ENCODE measurements around the gene MAMLD1. TPM values are rescaled to one million over a fixed set of nuclear protein-coding genes. Genes with fewer than 3 reads are reported as not detected.

MAMLD1 gene
- total and polyA plus RNA-seq, 4 donors: 0.59 to 1.1 (median 0.76) TPM

DNA sequence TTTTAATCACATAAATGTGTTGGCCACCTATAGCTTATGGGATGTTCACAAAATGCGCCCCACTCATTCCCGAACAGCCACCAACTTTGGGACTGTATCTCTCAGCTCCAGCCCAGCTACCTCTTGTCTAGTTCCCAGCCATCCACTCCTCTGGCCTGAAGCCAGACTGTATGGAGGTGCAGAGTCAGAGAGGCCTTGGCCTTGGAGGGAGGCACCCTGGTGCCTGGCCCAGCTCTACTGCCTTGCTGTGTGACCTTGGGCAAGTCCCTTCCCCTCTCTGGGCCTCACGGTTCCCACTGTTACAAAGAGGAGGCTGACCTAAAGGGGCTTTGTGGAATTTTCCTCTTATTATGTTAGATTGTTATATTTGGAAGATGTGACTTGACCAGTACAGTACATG, 13.9 kb downstream of the MAMLD1 start:
- DNase-seq (ENCODE audit: low spot score): no peak
- H3K9ac ChIP-seq (ENCODE audit: low read depth in 1 of 2, low read length in 2 of 2): no peak overlapping the region
- H3K27ac ChIP-seq (ENCODE audit: low read depth in 1 of 2, low read length in 2 of 2): no peak overlapping the region
- TF ChIP-seq FOXA2 (IDR thresholded peaks at IDR 0.05) (no peak), EGR1 (IDR thresholded peaks at IDR 0.05; ENCODE audit: low read depth in 2 of 2) (no peak), TAF1 (conservative IDR thresholded peaks at IDR 0.05) (no peak), NR2F2 (IDR thresholded peaks at IDR 0.05) (no peak), GABPA (IDR thresholded peaks at IDR 0.05 in 1 of 2, conservative IDR thresholded peaks at IDR 0.05 in 1 of 2) (no peak), FOXA1 (IDR thresholded peaks at IDR 0.05) (no peak)
- TF ChIP-seq, protein P1, sequence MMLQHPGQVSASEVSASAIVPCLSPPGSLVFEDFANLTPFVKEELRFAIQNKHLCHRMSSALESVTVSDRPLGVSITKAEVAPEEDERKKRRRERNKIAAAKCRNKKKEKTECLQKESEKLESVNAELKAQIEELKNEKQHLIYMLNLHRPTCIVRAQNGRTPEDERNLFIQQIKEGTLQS (IDR thresholded peaks at IDR 0.05): no peak
- TF ChIP-seq, protein P2, sequence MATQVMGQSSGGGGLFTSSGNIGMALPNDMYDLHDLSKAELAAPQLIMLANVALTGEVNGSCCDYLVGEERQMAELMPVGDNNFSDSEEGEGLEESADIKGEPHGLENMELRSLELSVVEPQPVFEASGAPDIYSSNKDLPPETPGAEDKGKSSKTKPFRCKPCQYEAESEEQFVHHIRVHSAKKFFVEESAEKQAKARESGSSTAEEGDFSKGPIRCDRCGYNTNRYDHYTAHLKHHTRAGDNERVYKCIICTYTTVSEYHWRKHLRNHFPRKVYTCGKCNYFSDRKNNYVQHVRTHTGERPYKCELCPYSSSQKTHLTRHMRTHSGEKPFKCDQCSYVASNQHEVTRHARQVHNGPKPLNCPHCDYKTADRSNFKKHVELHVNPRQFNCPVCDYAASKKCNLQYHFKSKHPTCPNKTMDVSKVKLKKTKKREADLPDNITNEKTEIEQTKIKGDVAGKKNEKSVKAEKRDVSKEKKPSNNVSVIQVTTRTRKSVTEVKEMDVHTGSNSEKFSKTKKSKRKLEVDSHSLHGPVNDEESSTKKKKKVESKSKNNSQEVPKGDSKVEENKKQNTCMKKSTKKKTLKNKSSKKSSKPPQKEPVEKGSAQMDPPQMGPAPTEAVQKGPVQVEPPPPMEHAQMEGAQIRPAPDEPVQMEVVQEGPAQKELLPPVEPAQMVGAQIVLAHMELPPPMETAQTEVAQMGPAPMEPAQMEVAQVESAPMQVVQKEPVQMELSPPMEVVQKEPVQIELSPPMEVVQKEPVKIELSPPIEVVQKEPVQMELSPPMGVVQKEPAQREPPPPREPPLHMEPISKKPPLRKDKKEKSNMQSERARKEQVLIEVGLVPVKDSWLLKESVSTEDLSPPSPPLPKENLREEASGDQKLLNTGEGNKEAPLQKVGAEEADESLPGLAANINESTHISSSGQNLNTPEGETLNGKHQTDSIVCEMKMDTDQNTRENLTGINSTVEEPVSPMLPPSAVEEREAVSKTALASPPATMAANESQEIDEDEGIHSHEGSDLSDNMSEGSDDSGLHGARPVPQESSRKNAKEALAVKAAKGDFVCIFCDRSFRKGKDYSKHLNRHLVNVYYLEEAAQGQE (IDR thresholded peaks at IDR 0.05): no peak
- TF ChIP-seq, protein P3, sequence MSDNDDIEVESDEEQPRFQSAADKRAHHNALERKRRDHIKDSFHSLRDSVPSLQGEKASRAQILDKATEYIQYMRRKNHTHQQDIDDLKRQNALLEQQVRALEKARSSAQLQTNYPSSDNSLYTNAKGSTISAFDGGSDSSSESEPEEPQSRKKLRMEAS (IDR thresholded peaks at IDR 0.05): no peak
- TF ChIP-seq, protein P4, sequence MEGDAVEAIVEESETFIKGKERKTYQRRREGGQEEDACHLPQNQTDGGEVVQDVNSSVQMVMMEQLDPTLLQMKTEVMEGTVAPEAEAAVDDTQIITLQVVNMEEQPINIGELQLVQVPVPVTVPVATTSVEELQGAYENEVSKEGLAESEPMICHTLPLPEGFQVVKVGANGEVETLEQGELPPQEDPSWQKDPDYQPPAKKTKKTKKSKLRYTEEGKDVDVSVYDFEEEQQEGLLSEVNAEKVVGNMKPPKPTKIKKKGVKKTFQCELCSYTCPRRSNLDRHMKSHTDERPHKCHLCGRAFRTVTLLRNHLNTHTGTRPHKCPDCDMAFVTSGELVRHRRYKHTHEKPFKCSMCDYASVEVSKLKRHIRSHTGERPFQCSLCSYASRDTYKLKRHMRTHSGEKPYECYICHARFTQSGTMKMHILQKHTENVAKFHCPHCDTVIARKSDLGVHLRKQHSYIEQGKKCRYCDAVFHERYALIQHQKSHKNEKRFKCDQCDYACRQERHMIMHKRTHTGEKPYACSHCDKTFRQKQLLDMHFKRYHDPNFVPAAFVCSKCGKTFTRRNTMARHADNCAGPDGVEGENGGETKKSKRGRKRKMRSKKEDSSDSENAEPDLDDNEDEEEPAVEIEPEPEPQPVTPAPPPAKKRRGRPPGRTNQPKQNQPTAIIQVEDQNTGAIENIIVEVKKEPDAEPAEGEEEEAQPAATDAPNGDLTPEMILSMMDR (IDR thresholded peaks at IDR 0.05; ENCODE audit: low read depth, low read length, missing input control): no peak
- peaks cover 0 to 3% (median 1%) of the 10 kb centered on the region in 4 donors for H3K4me1 ChIP-seq (ENCODE audit: control insufficient read depth in 4 of 4, insufficient read depth in 4 of 4, low read length in 3 of 4)
- no peaks in the 10 kb centered on the region for H3K36me3 ChIP-seq (ENCODE audit: control insufficient read depth in 4 of 4, insufficient read depth in 3 of 4, low read depth in 1 of 4, low read length in 3 of 4)
- H3K4me3 ChIP-seq (ENCODE audit: low read depth in 1 of 3, low read length in 3 of 3): no peak overlapping the region
- no peaks in the 10 kb centered on the region for H3K27me3 ChIP-seq (ENCODE audit: control insufficient read depth in 4 of 4, insufficient read depth in 4 of 4, low read length in 3 of 4)
- H3K9me3 ChIP-seq (ENCODE audit: control insufficient read depth in 4 of 4, low read length in 3 of 4): no peaks in the 10 kb centered on the region
- 89% methylated on average over 3 of the region's 3 CpGs for WGBS

DNA sequence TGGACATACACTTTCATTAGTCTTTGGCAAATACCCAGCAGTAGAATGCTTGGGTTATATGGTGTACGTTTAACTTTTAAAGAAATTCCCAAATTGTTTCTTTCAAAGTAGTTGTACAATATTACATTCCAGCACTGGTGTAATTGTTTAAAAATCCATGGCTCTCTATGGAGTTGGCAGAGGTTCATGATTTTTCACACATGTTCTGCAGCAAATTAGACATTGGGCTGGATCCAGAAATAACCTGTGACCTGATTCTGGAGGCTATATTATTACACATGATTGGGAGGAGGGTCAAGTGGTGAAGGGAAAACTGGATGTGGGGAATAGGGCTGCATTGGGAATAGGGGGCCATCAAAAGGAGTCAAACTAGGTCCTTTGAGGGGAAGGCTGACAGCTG, 41.9 kb downstream of the MAMLD1 start:
- H3K4me3 ChIP-seq (ENCODE audit: low read depth in 1 of 3, low read length in 3 of 3): no peak overlapping the region
- no peak overlapping the region for H3K9ac ChIP-seq (ENCODE audit: low read depth in 1 of 2, low read length in 2 of 2)
- H3K36me3 ChIP-seq (ENCODE audit: control insufficient read depth in 4 of 4, insufficient read depth in 3 of 4, low read depth in 1 of 4, low read length in 3 of 4): no peaks in the 10 kb centered on the region
- 89% methylated on average over 1 of the region's 1 CpG for WGBS
- TF ChIP-seq, protein P3 (IDR thresholded peaks at IDR 0.05): no peak
- no peak for TF ChIP-seq EGR1 (IDR thresholded peaks at IDR 0.05; ENCODE audit: low read depth in 2 of 2)
- H3K4me1 ChIP-seq (ENCODE audit: control insufficient read depth in 4 of 4, insufficient read depth in 4 of 4, low read length in 3 of 4): no peaks in the 10 kb centered on the region
- H3K27me3 ChIP-seq (ENCODE audit: control insufficient read depth in 4 of 4, insufficient read depth in 4 of 4, low read length in 3 of 4): no peaks in the 10 kb centered on the region
- no peak overlapping the region for H3K27ac ChIP-seq (ENCODE audit: low read depth in 1 of 2, low read length in 2 of 2)
- no peak for DNase-seq (ENCODE audit: low spot score)
- no peaks in the 10 kb centered on the region for H3K9me3 ChIP-seq (ENCODE audit: control insufficient read depth in 4 of 4, low read length in 3 of 4)

DNA sequence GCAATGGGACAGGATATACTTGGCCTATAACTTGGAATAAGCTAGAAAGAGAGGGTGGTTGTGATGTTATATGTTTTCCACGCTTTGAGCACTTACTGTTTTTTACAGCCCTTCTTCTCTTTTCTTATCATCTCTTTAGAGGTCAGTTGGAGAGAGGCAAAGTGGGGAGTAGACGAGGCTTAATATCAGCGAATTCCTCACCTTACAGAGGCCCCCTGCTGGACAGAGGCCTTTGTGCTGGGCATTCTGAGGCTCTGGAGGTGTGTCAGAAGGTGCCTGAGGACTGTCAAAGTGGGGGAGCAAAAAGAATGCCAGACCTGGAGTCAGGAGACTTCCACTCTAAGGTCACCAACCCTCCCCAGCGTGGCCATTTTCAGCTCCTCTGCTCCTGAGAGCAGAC, 42.5 kb downstream of the MAMLD1 start:
- no peak overlapping the region for H3K4me3 ChIP-seq (ENCODE audit: low read depth in 1 of 3, low read length in 3 of 3)
- no peak overlapping the region for H3K9ac ChIP-seq (ENCODE audit: low read depth in 1 of 2, low read length in 2 of 2)
- H3K4me1 ChIP-seq (ENCODE audit: control insufficient read depth in 4 of 4, insufficient read depth in 4 of 4, low read length in 3 of 4): no peaks in the 10 kb centered on the region
- 81% methylated on average over 4 of the region's 4 CpGs for whole genome bisulfite sequencing
- no peaks in the 10 kb centered on the region for H3K9me3 ChIP-seq (ENCODE audit: control insufficient read depth in 4 of 4, low read length in 3 of 4)
- no peaks in the 10 kb centered on the region for H3K27me3 ChIP-seq (ENCODE audit: control insufficient read depth in 4 of 4, insufficient read depth in 4 of 4, low read length in 3 of 4)
- DNase-seq (ENCODE audit: low spot score): no peak
- no peak overlapping the region for H3K27ac ChIP-seq (ENCODE audit: low read depth in 1 of 2, low read length in 2 of 2)
- no peak for TF ChIP-seq YY1 (IDR thresholded peaks at IDR 0.05)
- TF ChIP-seq, protein P4 (IDR thresholded peaks at IDR 0.05; ENCODE audit: low read depth, low read length, missing input control): peak; percentile 6
- no peak for TF ChIP-seq TAF1 (conservative IDR thresholded peaks at IDR 0.05)
- TF ChIP-seq RAD21 (IDR thresholded peaks at IDR 0.05): peak in 1 of 2 donors; percentile 55
- H3K36me3 ChIP-seq (ENCODE audit: control insufficient read depth in 4 of 4, insufficient read depth in 3 of 4, low read depth in 1 of 4, low read length in 3 of 4): no peaks in the 10 kb centered on the region
